Measurements from ENCODE around the gene DHFR2. TPM values are rescaled to one million over a fixed set of nuclear protein-coding genes. Genes with fewer than 3 reads are reported as not detected.
A peak's percentile ranks its signal among the peaks of the same experiment; 100 is the strongest.

The DHFR2 gene
- 12.1 and 14.1 TPM in 2 replicates for total RNA-seq (2013; cell fraction: nucleolus; rRNA removed)
- total RNA-seq (2014; rRNA removed) (3.8 and 5.1 TPM in 2 replicates), total RNA-seq (2014; rRNA removed; fragmentation: Illumina TruSeq; extraction: Trizol) (5.0 and 6.0 TPM in 2 replicates), total RNA-seq (2021) (4.2 and 5.4 TPM in 2 replicates), polyA plus RNA-seq (2011; rRNA removed) (5.6 and 9.2 TPM in 2 replicates), polyA plus RNA-seq (2014; fragmentation: Illumina TruSeq; extraction: Trizol) (5.0 and 5.7 TPM in 2 replicates), polyA plus RNA-seq (2014; fragmentation: Nextera tagmentation; extraction: Ambion mirVana) (1 to 10 TPM; 1.8 to 2.7 TPM), polyA plus RNA-seq (2014; rRNA removed) (2.7 and 3.9 TPM in 2 replicates), polyA plus RNA-seq (2016; fragmentation: Nextera tagmentation; extraction: Ambion mirVana) (1 to 10 TPM; 3.5 to 5.0 TPM), polyA minus RNA-seq (2011; rRNA and poly(A)+ RNA removed) (3.7 and 6.4 TPM in 2 replicates), Bru-seq, nascent RNA (percentile 78 among the genes with signal in this experiment), BruChase-seq, experiment 1, labeled RNA remaining after a 6-hour chase (percentile 57 among the genes with signal in this experiment), BruChase-seq, experiment 2, labeled RNA remaining after a 2-hour chase (percentile 72 among the genes with signal in this experiment)
- 1.4 TPM for polyA plus RNA-seq (2011; ENCODE audit: low read depth)
- 2.7 TPM in 2 replicates for polyA plus RNA-seq (2011; cell fraction: cytosol; rRNA removed)
- 1.9 and 3.0 TPM in 2 replicates for polyA plus RNA-seq (2011; cell fraction: nucleus; rRNA removed)
- 2.6 and 3.7 TPM in 2 replicates for polyA plus RNA-seq (2012)
- 1.9 and 4.6 TPM in 2 replicates for polyA minus RNA-seq (2011; cell fraction: cytosol; rRNA and poly(A)+ RNA removed)
- 3.9 and 4.8 TPM in 2 replicates for polyA minus RNA-seq (2011; cell fraction: nucleus; rRNA and poly(A)+ RNA removed)
- long read RNA-seq, experiment 1, partial matches to known transcripts, result 0 of 4 reads
- long read RNA-seq, experiment 1, other reads (novel, unspliced or antisense), result 2 of 4 reads
- long read RNA-seq, experiment 2, full-length matches to known transcripts, result 24 of 29 reads
- long read RNA-seq, experiment 2, partial matches to known transcripts, result 0 of 29 reads
- long read RNA-seq, experiment 2, other reads (novel, unspliced or antisense), result 5 of 29 reads

DNA sequence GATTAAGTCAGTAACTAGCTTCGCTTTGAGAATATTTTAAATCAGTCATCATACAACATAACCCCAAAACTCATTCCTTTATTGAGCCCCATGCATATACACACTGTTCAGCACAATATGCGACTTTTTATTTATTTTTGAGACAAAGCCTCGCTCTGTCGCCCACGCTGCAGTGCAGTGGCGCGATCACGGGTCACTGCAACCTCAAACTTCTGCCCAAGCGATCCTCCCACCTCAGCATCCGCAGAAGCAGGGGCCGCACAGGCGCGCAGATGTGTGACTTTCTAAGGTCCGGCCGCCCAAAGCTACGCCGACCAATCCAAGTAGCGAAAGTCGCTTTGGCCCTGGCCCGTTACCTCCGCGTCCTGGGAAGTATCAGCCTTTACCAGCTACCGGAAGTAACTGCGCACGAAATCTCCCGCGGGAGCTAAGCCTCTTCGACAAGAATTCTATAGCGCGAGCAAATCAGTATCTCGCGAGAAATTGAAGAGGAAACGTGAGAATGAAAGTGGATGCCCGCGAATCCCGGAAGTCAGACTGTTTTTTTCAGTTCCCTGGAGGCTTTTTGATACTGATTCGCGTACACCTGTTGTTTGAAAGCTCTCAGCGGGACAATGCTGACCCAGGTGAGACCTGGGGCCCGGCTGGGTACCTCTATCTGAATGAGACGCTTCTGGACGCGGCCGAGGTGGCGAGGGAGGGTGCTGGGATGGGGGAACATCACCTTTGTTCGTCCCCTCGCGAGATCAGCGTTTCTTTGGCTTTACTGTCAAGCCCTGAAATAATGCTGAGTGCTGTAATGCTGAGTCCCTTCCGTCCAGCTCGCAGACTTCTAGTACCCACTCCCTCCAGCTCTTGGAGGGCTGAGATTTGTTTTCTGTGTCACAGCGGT, at the start of gene DHFR2, which contains the start of gene NSUN3:
DHFR2 (minus strand) TSS at position 404 of the 892 bp plus-strand sequence. CDS start 1,405 bp downstream, outside the sequence.
NSUN3 (plus strand) TSS at position 549 of the 892 bp plus-strand sequence; CDS start at position 615, 66 bp downstream.
- peak within 1 kb of the TSS; percentile 100 for H3K27ac ChIP-seq (ENCODE audit: control insufficient read depth, insufficient read depth)
- peaks cover 12% of the 10 kb centered on the region; the same call in 2 of the 3 replicates for H3K9me3 ChIP-seq (replicated peaks; ENCODE audit: control insufficient read depth, insufficient read depth, low read length)
- H3K27me3 ChIP-seq (replicated peaks in 1 of 2; ENCODE audit: control insufficient read depth in 2 of 2, insufficient read depth in 2 of 2, low read length in 1 of 2), result no peaks in the 10 kb centered on the region
- H3K4me1 ChIP-seq (ENCODE audit: control insufficient read depth, insufficient read depth, low read length), result no peaks in the 10 kb centered on the region
- WGBS (ENCODE audit: insufficient coverage, insufficient replicate concordance, low lambda C conversion rate, missing lambda C conversion rate), result 1% methylated on average over 49 of the region's 52 CpGs
- POLR2A ChIA-PET, result interaction anchor here (0.5 to 2.5 kb wide), 8 partner anchors 9 to 175 kb away, joined by 3 to 30 read pairs (median 3); no protein-coding TSS in a partner anchor
- BruUV-seq (replicated peaks), result TSS peak; percentile 91
- peak; percentile 92 for FAIRE-seq
- H3K9ac ChIP-seq (ENCODE audit: control insufficient read depth, insufficient read depth, low read length), result peak within 1 kb of the TSS; percentile 99
- peak; percentile 95 for DNase-seq (ENCODE audit: low read depth, low spot score)
- peak; percentile 92 for ATAC-seq
- H3K79me2 ChIP-seq (ENCODE audit: control insufficient read depth, insufficient read depth, low read length), result peaks cover 47% of the 10 kb centered on the region
- H4K20me1 ChIP-seq (ENCODE audit: control insufficient read depth, insufficient read depth), result no peaks in the 10 kb centered on the region
- in situ Hi-C loops (cut with MboI) (no loop called here), intact Hi-C loops (cut with micrococcal nuclease; ENCODE audit: unreplicated experiment) (no loop called here)
- H3K36me3 ChIP-seq (ENCODE audit: control insufficient read depth in 2 of 2, insufficient read depth in 2 of 2, low read length in 1 of 2), result peaks cover 0 to 19% of the 10 kb centered on the region in 2 experiments; a peak in 2 of 4 replicates
- SMC1A ChIA-PET (ENCODE audit: uncharacterized antibody, unreplicated experiment), result interaction anchor here (0.6 to 2.0 kb wide), 16 partner anchors 9 to 187 kb away, joined by 3 to 21 read pairs (median 4); partner anchors contain the start of gene ARL13B
- H3K4me2 ChIP-seq (ENCODE audit: control insufficient read depth, insufficient read depth), result peak within 1 kb of the TSS; percentile 92
- peak within 1 kb of the TSS; percentile 84 for H3K4me3 ChIP-seq
- RAD21 ChIA-PET (ENCODE audit: unreplicated experiment), result interaction anchor here (0.6 to 2.3 kb wide), 9 partner anchors 8 to 74 kb away, joined by 3 to 24 read pairs (median 5); no protein-coding TSS in a partner anchor
- peak within 1 kb of the TSS; percentile 96 for H2AFZ ChIP-seq (ENCODE audit: control insufficient read depth, low read depth, low read length)
- CTCF ChIA-PET, result interaction anchor here (0.6 to 11.1 kb wide), 10 partner anchors 8 to 187 kb away, joined by 3 to 164 read pairs (median 5); no protein-coding TSS in a partner anchor
- TF ChIP-seq, protein P1, sequence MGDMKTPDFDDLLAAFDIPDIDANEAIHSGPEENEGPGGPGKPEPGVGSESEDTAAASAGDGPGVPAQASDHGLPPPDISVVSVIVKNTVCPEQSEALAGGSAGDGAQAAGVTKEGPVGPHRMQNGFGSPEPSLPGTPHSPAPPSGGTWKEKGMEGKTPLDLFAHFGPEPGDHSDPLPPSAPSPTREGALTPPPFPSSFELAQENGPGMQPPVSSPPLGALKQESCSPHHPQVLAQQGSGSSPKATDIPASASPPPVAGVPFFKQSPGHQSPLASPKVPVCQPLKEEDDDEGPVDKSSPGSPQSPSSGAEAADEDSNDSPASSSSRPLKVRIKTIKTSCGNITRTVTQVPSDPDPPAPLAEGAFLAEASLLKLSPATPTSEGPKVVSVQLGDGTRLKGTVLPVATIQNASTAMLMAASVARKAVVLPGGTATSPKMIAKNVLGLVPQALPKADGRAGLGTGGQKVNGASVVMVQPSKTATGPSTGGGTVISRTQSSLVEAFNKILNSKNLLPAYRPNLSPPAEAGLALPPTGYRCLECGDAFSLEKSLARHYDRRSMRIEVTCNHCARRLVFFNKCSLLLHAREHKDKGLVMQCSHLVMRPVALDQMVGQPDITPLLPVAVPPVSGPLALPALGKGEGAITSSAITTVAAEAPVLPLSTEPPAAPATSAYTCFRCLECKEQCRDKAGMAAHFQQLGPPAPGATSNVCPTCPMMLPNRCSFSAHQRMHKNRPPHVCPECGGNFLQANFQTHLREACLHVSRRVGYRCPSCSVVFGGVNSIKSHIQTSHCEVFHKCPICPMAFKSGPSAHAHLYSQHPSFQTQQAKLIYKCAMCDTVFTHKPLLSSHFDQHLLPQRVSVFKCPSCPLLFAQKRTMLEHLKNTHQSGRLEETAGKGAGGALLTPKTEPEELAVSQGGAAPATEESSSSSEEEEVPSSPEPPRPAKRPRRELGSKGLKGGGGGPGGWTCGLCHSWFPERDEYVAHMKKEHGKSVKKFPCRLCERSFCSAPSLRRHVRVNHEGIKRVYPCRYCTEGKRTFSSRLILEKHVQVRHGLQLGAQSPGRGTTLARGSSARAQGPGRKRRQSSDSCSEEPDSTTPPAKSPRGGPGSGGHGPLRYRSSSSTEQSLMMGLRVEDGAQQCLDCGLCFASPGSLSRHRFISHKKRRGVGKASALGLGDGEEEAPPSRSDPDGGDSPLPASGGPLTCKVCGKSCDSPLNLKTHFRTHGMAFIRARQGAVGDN (IDR thresholded peaks at IDR 0.05), result peak; percentile 34; the same call in 1 of the 2 replicates
- TF ChIP-seq JUND (IDR thresholded peaks at IDR 0.05; ENCODE audit: low read depth, low read length) (no peak), RUNX3 (IDR thresholded peaks at IDR 0.05; ENCODE audit: low read length) (peak; percentile 72), ZNF207 (IDR thresholded peaks at IDR 0.05; ENCODE audit: borderline replicate concordance) (no peak; the same call in 1 of the 2 replicates), TCF7 (IDR thresholded peaks at IDR 0.05; ENCODE audit: borderline replicate concordance) (no peak), NFIC (IDR thresholded peaks at IDR 0.05; ENCODE audit: low read depth, low read length) (peak; percentile 67; the same call in 1 of the 2 replicates), ZBED1 (IDR thresholded peaks at IDR 0.05; ENCODE audit: borderline replicate concordance) (0 out of 2 replicates have a peak, but pooled peaks have one; percentile 45), TCF12 (IDR thresholded peaks at IDR 0.05; ENCODE audit: low read depth, low read length) (no peak; the same call in 1 of the 2 replicates)
- TF ChIP-seq, protein P2, sequence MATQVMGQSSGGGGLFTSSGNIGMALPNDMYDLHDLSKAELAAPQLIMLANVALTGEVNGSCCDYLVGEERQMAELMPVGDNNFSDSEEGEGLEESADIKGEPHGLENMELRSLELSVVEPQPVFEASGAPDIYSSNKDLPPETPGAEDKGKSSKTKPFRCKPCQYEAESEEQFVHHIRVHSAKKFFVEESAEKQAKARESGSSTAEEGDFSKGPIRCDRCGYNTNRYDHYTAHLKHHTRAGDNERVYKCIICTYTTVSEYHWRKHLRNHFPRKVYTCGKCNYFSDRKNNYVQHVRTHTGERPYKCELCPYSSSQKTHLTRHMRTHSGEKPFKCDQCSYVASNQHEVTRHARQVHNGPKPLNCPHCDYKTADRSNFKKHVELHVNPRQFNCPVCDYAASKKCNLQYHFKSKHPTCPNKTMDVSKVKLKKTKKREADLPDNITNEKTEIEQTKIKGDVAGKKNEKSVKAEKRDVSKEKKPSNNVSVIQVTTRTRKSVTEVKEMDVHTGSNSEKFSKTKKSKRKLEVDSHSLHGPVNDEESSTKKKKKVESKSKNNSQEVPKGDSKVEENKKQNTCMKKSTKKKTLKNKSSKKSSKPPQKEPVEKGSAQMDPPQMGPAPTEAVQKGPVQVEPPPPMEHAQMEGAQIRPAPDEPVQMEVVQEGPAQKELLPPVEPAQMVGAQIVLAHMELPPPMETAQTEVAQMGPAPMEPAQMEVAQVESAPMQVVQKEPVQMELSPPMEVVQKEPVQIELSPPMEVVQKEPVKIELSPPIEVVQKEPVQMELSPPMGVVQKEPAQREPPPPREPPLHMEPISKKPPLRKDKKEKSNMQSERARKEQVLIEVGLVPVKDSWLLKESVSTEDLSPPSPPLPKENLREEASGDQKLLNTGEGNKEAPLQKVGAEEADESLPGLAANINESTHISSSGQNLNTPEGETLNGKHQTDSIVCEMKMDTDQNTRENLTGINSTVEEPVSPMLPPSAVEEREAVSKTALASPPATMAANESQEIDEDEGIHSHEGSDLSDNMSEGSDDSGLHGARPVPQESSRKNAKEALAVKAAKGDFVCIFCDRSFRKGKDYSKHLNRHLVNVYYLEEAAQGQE (IDR thresholded peaks at IDR 0.05; ENCODE audit: low read depth, low read length), result no peak
